Activated B cell treated with CpG ODN at 0.5 μM for 24 hours (primary cell): ENCODE data around the gene PI4KA. TPM values are rescaled to one million over a fixed set of nuclear protein-coding genes. Genes with fewer than 3 reads are reported as not detected.

Experiments
- ATAC-seq: fragments of 200-7000 bp; cut with Tn5 transposase; one replicate; pipeline ENCODE4 v1.10.0; 2021; ENCODE audit warnings: low read depth, mild to moderate bottlenecking, moderate library complexity
- CTCF ChIA-PET: fragments of 350-600 bp; sonication (Branson Sonifier 250); formaldehyde crosslinking; loops from one replicate; lab custom pipeline; 2021; ENCODE audit warnings: antibody characterized with exemption; lab: Charles Lee
- POLR2A ChIA-PET: fragments of 350-600 bp; sonication (Branson Sonifier 250); formaldehyde crosslinking; loops from one replicate; lab custom pipeline; 2021; ENCODE audit warnings: antibody characterized with exemption; lab: Charles Lee
- DNase-seq: peaks from one replicate; pipeline ENCODE4 v3.0.0; 2022
- H3K27ac Mint-ChIP-seq: one replicate; pipeline ENCODE4 v1.8.0; 2020; ENCODE audit warnings: mixed read lengths
- H3K27me3 Mint-ChIP-seq: one replicate; pipeline ENCODE4 v1.8.0; 2021; ENCODE audit warnings: mixed read lengths
- H3K36me3 Mint-ChIP-seq: one replicate; pipeline ENCODE4 v1.8.0; 2021; ENCODE audit warnings: low read depth, mixed read lengths
- H3K4me1 Mint-ChIP-seq: one replicate; pipeline ENCODE4 v1.8.0; 2021; ENCODE audit warnings: mixed read lengths
- H3K4me3 Mint-ChIP-seq: one replicate; pipeline ENCODE4 v1.8.0; 2020; ENCODE audit warnings: mild to moderate bottlenecking, mixed read lengths
- H3K9me3 Mint-ChIP-seq: one replicate; pipeline ENCODE4 v1.8.0; 2020; ENCODE audit warnings: mixed read lengths
- intact Hi-C: fragments of 100-400 bp; cut with micrococcal nuclease; formaldehyde crosslinking; loops from one replicate; pipeline ENCODE4 v1.15.1; 2024
- total RNA-seq: library from RNA; stranded (reverse); gene quantifications from 2 replicates; pipeline ENCODE4 v1.2.3, GENCODE V29; 2022
- TF ChIP-seq, protein P1 (sequence below): fragments of 200-600 bp; IDR thresholded peaks from one replicate; pipeline ENCODE4 v1.8.0; 2022; ENCODE audit warnings: antibody characterized with exemption, mild to moderate bottlenecking

Gene PI4KA
- total RNA-seq, 1 donor from 2014 or later, result 114 TPM

- DNase-seq, result no peak
- intact Hi-C loops, result no loop called here
- CTCF ChIA-PET, result no interaction called here
- Mint-ChIP-seq H3K27ac (no peak overlapping the region), H3K4me3 (no peak overlapping the region), H3K4me1 (no peaks in the 10 kb centered on the region), H3K9me3 (no peaks in the 10 kb centered on the region), H3K36me3 (peaks cover 59% of the 10 kb centered on the region), H3K27me3 (no peaks in the 10 kb centered on the region)
- no peak for ATAC-seq
- TF ChIP-seq, protein P1, sequence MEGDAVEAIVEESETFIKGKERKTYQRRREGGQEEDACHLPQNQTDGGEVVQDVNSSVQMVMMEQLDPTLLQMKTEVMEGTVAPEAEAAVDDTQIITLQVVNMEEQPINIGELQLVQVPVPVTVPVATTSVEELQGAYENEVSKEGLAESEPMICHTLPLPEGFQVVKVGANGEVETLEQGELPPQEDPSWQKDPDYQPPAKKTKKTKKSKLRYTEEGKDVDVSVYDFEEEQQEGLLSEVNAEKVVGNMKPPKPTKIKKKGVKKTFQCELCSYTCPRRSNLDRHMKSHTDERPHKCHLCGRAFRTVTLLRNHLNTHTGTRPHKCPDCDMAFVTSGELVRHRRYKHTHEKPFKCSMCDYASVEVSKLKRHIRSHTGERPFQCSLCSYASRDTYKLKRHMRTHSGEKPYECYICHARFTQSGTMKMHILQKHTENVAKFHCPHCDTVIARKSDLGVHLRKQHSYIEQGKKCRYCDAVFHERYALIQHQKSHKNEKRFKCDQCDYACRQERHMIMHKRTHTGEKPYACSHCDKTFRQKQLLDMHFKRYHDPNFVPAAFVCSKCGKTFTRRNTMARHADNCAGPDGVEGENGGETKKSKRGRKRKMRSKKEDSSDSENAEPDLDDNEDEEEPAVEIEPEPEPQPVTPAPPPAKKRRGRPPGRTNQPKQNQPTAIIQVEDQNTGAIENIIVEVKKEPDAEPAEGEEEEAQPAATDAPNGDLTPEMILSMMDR, result no peak
- POLR2A ChIA-PET, result no interaction called here
Measured at GRCh38 chr22:20728523-20729190, 130.0 kb downstream of the PI4KA start.

- intact Hi-C loops, result no loop called here
- Mint-ChIP-seq H3K27me3 (no peaks in the 10 kb centered on the region), H3K27ac (no peak overlapping the region), H3K36me3 (peaks cover 53% of the 10 kb centered on the region), H3K4me1 (peaks cover 2% of the 10 kb centered on the region), H3K9me3 (no peaks in the 10 kb centered on the region), H3K4me3 (no peak overlapping the region)
- no peak for DNase-seq
- TF ChIP-seq, protein P1, result no peak
- ChIA-PET POLR2A (no interaction called here), CTCF (no interaction called here)
- no peak for ATAC-seq
Measured at GRCh38 chr22:20727118-20728015, 131.2 kb downstream of the PI4KA start.

DNA sequence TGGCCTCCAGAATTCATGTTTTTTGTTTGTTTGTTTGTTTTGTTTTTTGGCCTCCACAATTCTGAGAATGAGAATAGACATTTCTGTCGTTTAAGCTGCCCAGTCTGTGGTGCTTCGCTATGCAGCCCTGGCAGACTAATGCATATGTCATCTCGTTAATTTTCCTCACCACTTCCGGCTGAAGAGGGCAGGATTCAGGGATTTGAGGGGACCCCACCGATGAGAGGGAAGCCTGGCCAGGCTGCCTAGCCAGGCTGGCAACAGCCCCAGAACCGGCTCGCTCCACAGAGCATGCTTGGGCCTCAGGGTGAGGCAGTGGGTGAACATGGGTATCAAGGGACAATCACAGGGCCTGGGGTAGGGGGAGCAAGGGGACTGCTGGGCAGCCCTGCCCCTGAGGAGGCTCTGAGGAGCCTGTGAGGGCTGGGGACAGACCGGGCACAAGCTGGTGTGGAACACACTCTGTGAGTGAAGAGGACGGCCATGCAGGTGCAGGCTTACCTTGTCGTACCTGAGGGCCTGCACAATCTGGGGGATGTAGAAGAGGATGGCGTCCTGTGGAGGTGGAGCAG lies 132.5 kb downstream of the PI4KA start:
- ChIA-PET POLR2A (no interaction called here), CTCF (interaction anchor here (0.6 kb wide), 1 partner anchor 713 kb away, joined by 3 read pairs; no protein-coding TSS in a partner anchor)
- H3K9me3 Mint-ChIP-seq, result no peaks in the 10 kb centered on the region
- DNase-seq (no peak), ATAC-seq (no peak)
- H3K36me3 Mint-ChIP-seq, result peaks cover 50% of the 10 kb centered on the region
- no peak overlapping the region for H3K27ac Mint-ChIP-seq
- peaks cover 15% of the 10 kb centered on the region for H3K4me1 Mint-ChIP-seq
- H3K4me3 Mint-ChIP-seq, result no peak overlapping the region
- no peaks in the 10 kb centered on the region for H3K27me3 Mint-ChIP-seq
- intact Hi-C loops, result no loop called here
- TF ChIP-seq, protein P1, result no peak

DNA sequence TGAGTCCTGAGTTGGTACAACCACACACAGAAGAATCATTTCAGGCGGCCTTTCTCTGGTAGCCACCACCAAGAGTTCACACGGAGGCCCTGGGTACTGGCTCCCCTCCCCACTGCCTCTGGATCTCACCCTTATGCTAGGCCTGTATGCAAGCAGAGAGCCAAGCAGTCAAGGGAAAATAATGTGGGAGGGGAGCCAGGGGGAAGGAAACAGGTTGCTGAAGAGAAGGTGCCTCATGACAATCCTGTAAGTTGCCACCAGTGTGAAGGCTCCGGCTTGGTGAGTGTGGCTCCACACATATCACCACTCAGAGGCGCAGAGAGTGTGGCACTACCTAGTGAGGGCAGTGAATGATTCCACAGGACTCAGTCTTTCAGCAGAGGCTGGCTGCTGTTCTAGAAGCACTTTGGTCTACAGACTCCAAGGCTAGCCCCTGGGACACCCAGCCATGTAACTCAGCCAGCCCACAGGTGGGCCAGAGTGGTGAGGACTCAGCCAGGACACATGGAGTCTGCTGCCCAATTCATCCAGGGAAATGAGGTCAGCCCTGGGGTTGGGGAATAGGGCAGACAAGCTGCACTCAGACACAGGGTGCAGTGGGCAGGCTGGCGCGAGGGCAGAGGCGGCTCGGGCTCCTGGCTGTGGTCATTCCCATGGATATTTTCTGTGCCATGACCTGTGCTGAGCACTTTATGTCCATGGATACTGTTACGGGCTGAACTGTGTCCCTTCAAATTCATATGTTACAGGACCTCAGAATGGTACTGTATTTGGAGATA lies 133.7 kb downstream of the PI4KA start:
- ChIA-PET POLR2A (interaction anchor here (0.5 to 0.6 kb wide), 2 partner anchors 200 to 1421 kb away, joined by 5 to 6 read pairs; no protein-coding TSS in a partner anchor), CTCF (no interaction called here)
- Mint-ChIP-seq H3K4me3 (no peak overlapping the region), H3K27ac (no peak overlapping the region), H3K27me3 (no peaks in the 10 kb centered on the region), H3K36me3 (peaks cover 53% of the 10 kb centered on the region), H3K9me3 (no peaks in the 10 kb centered on the region), H3K4me1 (peaks cover 18% of the 10 kb centered on the region)
- TF ChIP-seq, protein P1, result no peak
- no peak for ATAC-seq
- DNase-seq, result no peak
- intact Hi-C loops, result no loop called here
